ENCODE measurements around the gene ACTR10. TPM values are rescaled to one million over a fixed set of nuclear protein-coding genes. Genes with fewer than 3 reads are reported as not detected.

ACTR10 gene
- total and polyA plus RNA-seq, 9 of the 15 experiments (the other 6 are each of a cell fraction or from before 2014, with no cell fraction given) = 22.0 to 66.1 (median 34.1) TPM

GRCh38 chr14:58238252-58239243, 38.6 kb downstream of the ACTR10 start (continued):
- 0 out of 4 replicates have a peak, but pooled peaks of 1 of the 2 experiments have one; percentile 9 for TF ChIP-seq MNT (conservative IDR thresholded peaks at IDR 0.05)
- no peak for TF ChIP-seq HMG20B (CRISPR knock-in tag; IDR thresholded peaks at IDR 0.05)
- TF ChIP-seq POLR2A (conservative IDR thresholded peaks at IDR 0.05) = peak; percentile 55; the same call in 1 of the 2 replicates
- 0 out of 2 replicates have a peak, but pooled peaks have one; percentile 16 for TF ChIP-seq RFX1 (IDR thresholded peaks at IDR 0.05)
- TF ChIP-seq CLOCK (CRISPR knock-in tag; IDR thresholded peaks at IDR 0.05; ENCODE audit: borderline replicate concordance) = no peak
- TF ChIP-seq MAFF (IDR thresholded peaks at IDR 0.05; ENCODE audit: low read length) = peak; percentile 73
- TF ChIP-seq CTCF (IDR thresholded peaks at IDR 0.05 in 2 of 3, conservative IDR thresholded peaks at IDR 0.05 in 1 of 3; ENCODE audit: insufficient read depth in 2 of 3, low read depth in 1 of 3, low read length in 3 of 3) = no peak
- TF ChIP-seq DACH1 (IDR thresholded peaks at IDR 0.05; ENCODE audit: partially characterized antibody) = no peak
- no peak for TF ChIP-seq ZSCAN32 (CRISPR knock-in tag; IDR thresholded peaks at IDR 0.05)
- no peak for TF ChIP-seq CUX1 (CRISPR knock-in tag; IDR thresholded peaks at IDR 0.05)
- no peak for TF ChIP-seq ATF6 (CRISPR knock-in tag; IDR thresholded peaks at IDR 0.05)
